HCT116 (cell line): Measurements from ENCODE around the gene EDDM13. TPM values are rescaled to one million over a fixed set of nuclear protein-coding genes. Genes with fewer than 3 reads are reported as not detected.

Experiments used
- ATAC-seq: fragments of 200-7000 bp; cut with Tn5 transposase; 2 replicates; pipeline ENCODE4 v1.9.1; 2020; ENCODE audit warnings: mild to moderate bottlenecking, moderate library complexity
- BruUV-seq: library from RNA; stranded (reverse); fragments of 400-500 nt; replicated peaks from 2 replicates; lab custom pipeline; 2021; lab: Mats Ljungman, UMichigan
- CTCF ChIA-PET: fragments of 300-600 bp; sonication (Branson Sonifier 250); formaldehyde crosslinking; loops from one replicate; lab custom pipeline; 2021; ENCODE audit warnings: antibody characterized with exemption; lab: Charles Lee
- POLR2A ChIA-PET: fragments of 300-600, 350-600 bp; sonication (Branson Sonifier 250); formaldehyde crosslinking; loops from one replicate; lab custom pipeline; 2021; ENCODE audit warnings: antibody characterized with exemption; lab: Charles Lee
- RAD21 ChIA-PET, 2 experiments: fragments of 300-600 bp; sonication (Branson Sonifier 250); formaldehyde crosslinking; loops; one replicate each; lab custom pipeline; 2023; ENCODE audit warnings: low total read pairs in 2 of 2; ENCODE audit not compliant: uncharacterized antibody in 2 of 2, unreplicated experiment in 2 of 2, low non-redundant PET in 1 of 2; lab: Charles Lee
- DNase-seq: peaks from one replicate; pipeline ENCODE4 v3.0.0-alpha.2; 2010; ENCODE audit warnings: low read depth, low spot score
- H2AFZ ChIP-seq: fragments of 200-600 bp; shearing (Covaris generic), sonication (generic); 2 replicates; pipeline ENCODE4 v1.6.1; 2017; ENCODE audit warnings: low read depth, mixed run types, mixed read lengths, antibody characterized with exemption, low read length; ENCODE audit not compliant: poor library complexity, severe bottlenecking
- H3K27ac ChIP-seq: 2 replicates; pipeline ENCODE4 v1.5.1; 2012; ENCODE audit warnings: low read depth, low read length
- H3K27me3 ChIP-seq: fragments of 200-600 bp; sonication (generic); 2 replicates; pipeline ENCODE4 v1.6.1; 2016; ENCODE audit warnings: mixed run types, low read length, mixed read lengths; ENCODE audit not compliant: insufficient read depth
- H3K36me3 ChIP-seq, 2 experiments: fragments of 200-500 bp in 1 of 2; fragments of 200-600 bp in 1 of 2; sonication (Bioruptor generic) in 1 of 2; sonication (generic) in 1 of 2; 2 replicates each; pipeline versions ENCODE4 v1.5.1 to v1.6.1; 2014 to 2016; ENCODE audit warnings: low read length in 2 of 2, inconsistent platforms in 1 of 2, mixed read lengths in 1 of 2, mixed run types in 1 of 2; ENCODE audit not compliant: insufficient read depth in 2 of 2, control insufficient read depth in 1 of 2
- H3K4me1 ChIP-seq, 2 experiments: fragments of 200-600 bp in 1 of 2; sonication (generic) in 1 of 2; 2 replicates each; pipeline versions ENCODE4 v1.5.1 to v1.6.1; 2012 to 2017; ENCODE audit warnings: low read length in 2 of 2, inconsistent platforms in 1 of 2, mild to moderate bottlenecking in 1 of 2, mixed read lengths in 1 of 2, mixed run types in 1 of 2, moderate library complexity in 1 of 2; ENCODE audit not compliant: insufficient read depth in 2 of 2, control insufficient read depth in 1 of 2
- H3K4me2 ChIP-seq: fragments of 200-600 bp; sonication (generic); 2 replicates; pipeline ENCODE4 v1.6.1; 2017; ENCODE audit warnings: mixed run types, low read length, mixed read lengths
- H3K4me3 ChIP-seq, 2 experiments: fragments of 200-600 bp in 1 of 2; sonication (generic) in 1 of 2; replicated peaks in 1 of 2; 2 replicates each; pipeline ENCODE4 v1.5.1; 2011 to 2016; ENCODE audit warnings: low read length in 2 of 2, control low read depth in 1 of 2, low read depth in 1 of 2, mild to moderate bottlenecking in 1 of 2, mixed read lengths in 1 of 2, mixed run types in 1 of 2
- H3K79me2 ChIP-seq: fragments of 200-600 bp; sonication (generic); 2 replicates; pipeline ENCODE4 v1.6.1; 2017; ENCODE audit warnings: mild to moderate bottlenecking, mixed run types, low read length, moderate library complexity, mixed read lengths; ENCODE audit not compliant: insufficient read depth
- H3K9ac ChIP-seq: fragments of 200-600 bp; sonication (generic); 2 replicates; pipeline ENCODE4 v1.6.1; 2016; ENCODE audit warnings: low read length, mixed read lengths
- H3K9me2 ChIP-seq: fragments of 200-600 bp; sonication (generic), shearing (Covaris generic); 2 replicates; pipeline ENCODE4 v1.6.1; 2017; ENCODE audit warnings: mixed run types, mild to moderate bottlenecking, moderate library complexity; ENCODE audit not compliant: insufficient read depth
- H3K9me3 ChIP-seq, 2 experiments: fragments of 200-500 bp in 1 of 2; fragments of 200-600 bp in 1 of 2; sonication (Bioruptor generic) in 1 of 2; sonication (generic) in 1 of 2; 2 replicates each; pipeline ENCODE4 v1.6.1; 2014 to 2017; ENCODE audit warnings: low read length in 2 of 2, mixed read lengths in 2 of 2, inconsistent platforms in 1 of 2, low read depth in 1 of 2, mild to moderate bottlenecking in 1 of 2, mixed run types in 1 of 2, moderate library complexity in 1 of 2; ENCODE audit not compliant: control insufficient read depth in 1 of 2, insufficient read depth in 1 of 2
- H4K20me1 ChIP-seq: fragments of 200-600 bp; sonication (generic), shearing (Covaris generic); 2 replicates; pipeline ENCODE4 v1.6.1; 2017; ENCODE audit warnings: mixed run types, mild to moderate bottlenecking, moderate library complexity; ENCODE audit not compliant: insufficient read depth
- ATF3 ChIP-seq: IDR thresholded peaks from 2 replicates; pipeline ENCODE4 v1.6.1; 2012
- EGR1 ChIP-seq: IDR thresholded peaks from 2 replicates; pipeline ENCODE4 v1.6.1; 2012; ENCODE audit warnings: low read depth
- ELF1 ChIP-seq: IDR thresholded peaks from 2 replicates; pipeline ENCODE4 v1.6.1; 2012; ENCODE audit warnings: low read depth, borderline replicate concordance
- EZH2phosphoT487 ChIP-seq: fragments of 200-600 bp; IDR thresholded peaks from 2 replicates; pipeline ENCODE4 v1.6.1; 2018; ENCODE audit warnings: antibody characterized with exemption, borderline replicate concordance
- JUND ChIP-seq: IDR thresholded peaks from 2 replicates; pipeline ENCODE4 v1.6.1; 2012
- POLR2A ChIP-seq: IDR thresholded peaks from 2 replicates; pipeline ENCODE4 v1.7.0; 2011; ENCODE audit warnings: borderline replicate concordance; ENCODE audit not compliant: insufficient read depth, insufficient read length; ENCODE audit errors: extremely low read depth
- POLR2AphosphoS5 ChIP-seq: IDR thresholded peaks from 2 replicates; pipeline ENCODE4 v1.6.1; 2011; ENCODE audit warnings: mild to moderate bottlenecking, low read depth, low read length, moderate library complexity
- RAD21 ChIP-seq: IDR thresholded peaks from 2 replicates; pipeline ENCODE4 v1.6.1; 2012; ENCODE audit warnings: low read depth, mild to moderate bottlenecking
- SP1 ChIP-seq: IDR thresholded peaks from 2 replicates; pipeline ENCODE4 v1.6.1; 2012; ENCODE audit warnings: low read depth
- ZBTB33 ChIP-seq: IDR thresholded peaks from 2 replicates; pipeline ENCODE4 v1.6.1; 2011; ENCODE audit warnings: mild to moderate bottlenecking, low read length, moderate library complexity; ENCODE audit not compliant: insufficient replicate concordance; ENCODE audit errors: extremely low read depth
- ZNF274 ChIP-seq: fragments of 200-500 bp; sonication (Bioruptor generic); IDR thresholded peaks from 2 replicates; pipeline ENCODE4 v1.6.1; 2014; ENCODE audit warnings: mild to moderate bottlenecking, low read depth, low read length, inconsistent platforms
- intact Hi-C: fragments of 100-400 bp; cut with micrococcal nuclease; formaldehyde crosslinking; loops from 2 replicates; pipeline ENCODE4 v1.10.0; 2022
- total RNA-seq: library from RNA; stranded (reverse); gene quantifications from one replicate; pipeline ENCODE4 v1.2.1, GENCODE V29; 2021; ENCODE audit not compliant: unreplicated experiment
- TF ChIP-seq, protein P1 (sequence below): IDR thresholded peaks from 2 replicates; pipeline ENCODE4 v1.6.1; 2012; ENCODE audit warnings: low read depth

Gene EDDM13
- total RNA-seq, 1 experiment from 2014 or later: not detected

GRCh38 chr19:56290104-56290503 is 17.6 kb downstream of the EDDM13 start:
- Histone ChIP-seq H4K20me1 (no peaks in the 10 kb centered on the region), H3K9me3 (no peaks in the 10 kb centered on the region), H3K9ac (no peak overlapping the region), H3K36me3 (no peaks in the 10 kb centered on the region), H3K27me3 (no peaks in the 10 kb centered on the region), H3K79me2 (no peaks in the 10 kb centered on the region), H3K4me2 (no peak overlapping the region), H3K9me2 (no peaks in the 10 kb centered on the region), H3K4me3 (no peak overlapping the region), H2AFZ (no peak overlapping the region), H3K4me1 (no peaks in the 10 kb centered on the region), H3K27ac (no peak overlapping the region)
- DNase-seq (no peak), ATAC-seq (no peak)
- ChIA-PET CTCF (no interaction called here), RAD21 (no interaction called here), POLR2A (no interaction called here)
- intact Hi-C loops: no loop called here
- no TSS peak for BruUV-seq
- TF ChIP-seq POLR2AphosphoS5 (no peak), EGR1 (no peak), POLR2A (no peak), RAD21 (no peak), ZBTB33 (no peak)

DNA sequence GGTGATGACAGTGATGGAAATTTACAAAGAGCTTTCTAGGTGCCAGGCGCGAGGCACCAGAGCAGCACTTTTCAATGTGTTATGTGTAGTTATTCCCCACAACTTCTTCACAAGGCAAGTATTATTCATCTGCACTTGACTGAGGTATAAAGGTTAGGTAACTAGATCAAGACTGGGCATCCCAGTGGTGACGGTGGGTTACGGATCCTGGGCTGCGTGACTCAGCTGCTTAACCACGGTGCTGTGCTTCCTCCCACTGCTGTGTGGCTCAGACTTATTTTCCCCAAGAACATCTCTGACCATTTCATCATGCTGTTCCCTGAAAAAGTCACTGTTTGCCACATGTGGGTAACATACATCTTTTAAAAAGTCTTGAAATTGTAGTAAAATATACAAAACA is 19.3 kb downstream of the EDDM13 start:
- H3K27ac ChIP-seq: no peak overlapping the region
- H3K4me1 ChIP-seq: no peaks in the 10 kb centered on the region
- H3K36me3 ChIP-seq: no peaks in the 10 kb centered on the region
- BruUV-seq: no TSS peak
- ChIA-PET RAD21 (no interaction called here), CTCF (interaction anchor here (1.5 kb wide), 1 partner anchor 18 kb away, joined by 6 read pairs; no protein-coding TSS in a partner anchor), POLR2A (no interaction called here)
- no peaks in the 10 kb centered on the region for H4K20me1 ChIP-seq
- intact Hi-C loops: no loop called here
- ATAC-seq: no peak
- H3K4me3 ChIP-seq: no peak overlapping the region
- H3K9me3 ChIP-seq: no peaks in the 10 kb centered on the region
- DNase-seq: no peak
- H3K27me3 ChIP-seq: no peaks in the 10 kb centered on the region
- no peaks in the 10 kb centered on the region for H3K79me2 ChIP-seq
- H3K4me2 ChIP-seq: no peak overlapping the region
- no peak overlapping the region for H2AFZ ChIP-seq
- no peak overlapping the region for H3K9ac ChIP-seq
- H3K9me2 ChIP-seq: no peaks in the 10 kb centered on the region
- TF ChIP-seq ELF1: no peak
- TF ChIP-seq, protein P1, sequence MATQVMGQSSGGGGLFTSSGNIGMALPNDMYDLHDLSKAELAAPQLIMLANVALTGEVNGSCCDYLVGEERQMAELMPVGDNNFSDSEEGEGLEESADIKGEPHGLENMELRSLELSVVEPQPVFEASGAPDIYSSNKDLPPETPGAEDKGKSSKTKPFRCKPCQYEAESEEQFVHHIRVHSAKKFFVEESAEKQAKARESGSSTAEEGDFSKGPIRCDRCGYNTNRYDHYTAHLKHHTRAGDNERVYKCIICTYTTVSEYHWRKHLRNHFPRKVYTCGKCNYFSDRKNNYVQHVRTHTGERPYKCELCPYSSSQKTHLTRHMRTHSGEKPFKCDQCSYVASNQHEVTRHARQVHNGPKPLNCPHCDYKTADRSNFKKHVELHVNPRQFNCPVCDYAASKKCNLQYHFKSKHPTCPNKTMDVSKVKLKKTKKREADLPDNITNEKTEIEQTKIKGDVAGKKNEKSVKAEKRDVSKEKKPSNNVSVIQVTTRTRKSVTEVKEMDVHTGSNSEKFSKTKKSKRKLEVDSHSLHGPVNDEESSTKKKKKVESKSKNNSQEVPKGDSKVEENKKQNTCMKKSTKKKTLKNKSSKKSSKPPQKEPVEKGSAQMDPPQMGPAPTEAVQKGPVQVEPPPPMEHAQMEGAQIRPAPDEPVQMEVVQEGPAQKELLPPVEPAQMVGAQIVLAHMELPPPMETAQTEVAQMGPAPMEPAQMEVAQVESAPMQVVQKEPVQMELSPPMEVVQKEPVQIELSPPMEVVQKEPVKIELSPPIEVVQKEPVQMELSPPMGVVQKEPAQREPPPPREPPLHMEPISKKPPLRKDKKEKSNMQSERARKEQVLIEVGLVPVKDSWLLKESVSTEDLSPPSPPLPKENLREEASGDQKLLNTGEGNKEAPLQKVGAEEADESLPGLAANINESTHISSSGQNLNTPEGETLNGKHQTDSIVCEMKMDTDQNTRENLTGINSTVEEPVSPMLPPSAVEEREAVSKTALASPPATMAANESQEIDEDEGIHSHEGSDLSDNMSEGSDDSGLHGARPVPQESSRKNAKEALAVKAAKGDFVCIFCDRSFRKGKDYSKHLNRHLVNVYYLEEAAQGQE: no peak
- no peak for TF ChIP-seq JUND
- TF ChIP-seq RAD21: no peak
- no peak for TF ChIP-seq ZNF274
- no peak for TF ChIP-seq EGR1
- no peak for TF ChIP-seq SP1
- no peak for TF ChIP-seq EZH2phosphoT487
- no peak for TF ChIP-seq ZBTB33
- no peak for TF ChIP-seq ATF3
